SU-DHL-6 (cell line): Measurements from ENCODE around the gene KCNA2.

Experiments
- H2AFZ ChIP-seq: fragments of 200-600 bp; sonication (generic); 2 replicates; pipeline ENCODE4 v1.6.1; 2014; ENCODE audit warnings: low read depth, mild to moderate bottlenecking, moderate library complexity, mixed read lengths, antibody characterized with exemption, low read length; ENCODE audit not compliant: severe bottlenecking
- H3F3A ChIP-seq: fragments of 200-600 bp; shearing (Covaris generic); 2 replicates; pipeline ENCODE4 v1.6.0; 2016; ENCODE audit warnings: antibody characterized with exemption, mild to moderate bottlenecking; ENCODE audit not compliant: insufficient read depth
- H3K27ac ChIP-seq: fragments of 200-600 bp; sonication (generic); 2 replicates; pipeline ENCODE4 v1.5.1; 2016; ENCODE audit warnings: low read depth, mild to moderate bottlenecking, low read length, moderate library complexity, mixed read lengths
- H3K27me3 ChIP-seq: fragments of 200-600 bp; sonication (generic), shearing (Covaris generic); 2 replicates; pipeline ENCODE4 v1.6.0; 2014; ENCODE audit warnings: mild to moderate bottlenecking, low read length
- H3K36me3 ChIP-seq: fragments of 200-600 bp; sonication (generic); 2 replicates; pipeline ENCODE4 v1.6.1; 2014; ENCODE audit warnings: mild to moderate bottlenecking, low read length, mixed read lengths
- H3K4me2 ChIP-seq: fragments of 300-600, 200-600 bp; shearing (Covaris generic), sonication (generic); 2 replicates; pipeline ENCODE4 v1.6.0; 2014; ENCODE audit warnings: low read length, low read depth, mild to moderate bottlenecking; ENCODE audit not compliant: poor library complexity, severe bottlenecking
- H3K4me3 ChIP-seq: fragments of 200-600 bp; sonication (generic); 2 replicates; pipeline ENCODE4 v1.5.1; 2014; ENCODE audit warnings: antibody characterized with exemption, low read length, mild to moderate bottlenecking, mixed read lengths; ENCODE audit not compliant: insufficient read depth, poor library complexity, severe bottlenecking
- H3K79me2 ChIP-seq: fragments of 200-600 bp; sonication (generic); 2 replicates; pipeline ENCODE4 v1.6.1; 2014; ENCODE audit warnings: mild to moderate bottlenecking, low read length, moderate library complexity; ENCODE audit not compliant: insufficient read depth
- H3K9ac ChIP-seq: fragments of 200-600 bp; sonication (generic); 2 replicates; pipeline ENCODE4 v1.7.0; 2014; ENCODE audit warnings: mild to moderate bottlenecking, low read length
- H3K9me2 ChIP-seq: fragments of 200-600 bp; sonication (generic); replicated peaks from 2 replicates; pipeline ENCODE4 v1.6.1; 2014; ENCODE audit warnings: low read length; ENCODE audit not compliant: insufficient read depth
- H3K9me3 ChIP-seq: fragments of 200-600 bp; sonication (generic); 2 replicates; pipeline ENCODE4 v1.6.1; 2014; ENCODE audit warnings: low read length, mixed read lengths; ENCODE audit not compliant: insufficient read depth
- H4K20me1 ChIP-seq: fragments of 200-600 bp; sonication (generic); 2 replicates; pipeline ENCODE4 v1.6.1; 2014; ENCODE audit warnings: low read depth, mild to moderate bottlenecking, antibody characterized with exemption, low read length, moderate library complexity, mixed read lengths
- CTCF ChIP-seq: fragments of 200-600 bp; sonication (generic); IDR thresholded peaks from one replicate; pipeline ENCODE4 v1.5.1; 2017; ENCODE audit warnings: antibody characterized with exemption, mild to moderate bottlenecking, low read length, moderate library complexity; ENCODE audit not compliant: insufficient read depth, poor library complexity, severe bottlenecking
- EZH2phosphoT487 ChIP-seq: fragments of 200-600 bp; sonication (generic), shearing (Covaris generic); conservative IDR thresholded peaks from 2 replicates; pipeline ENCODE4 v1.6.1; 2018; ENCODE audit warnings: mild to moderate bottlenecking, antibody characterized with exemption, low read length, moderate library complexity, mixed read lengths

Gene KCNA2

GRCh38 chr1:110565565-110565964 is 40.6 kb downstream of the KCNA2 start:
- Histone ChIP-seq H3K27me3 (no peaks in the 10 kb centered on the region), H3K36me3 (no peaks in the 10 kb centered on the region), H3K79me2 (no peaks in the 10 kb centered on the region), H3K4me3 (no peak overlapping the region), H4K20me1 (no peaks in the 10 kb centered on the region), H2AFZ (no peak overlapping the region), H3K9me3 (no peaks in the 10 kb centered on the region), H3F3A (no peaks in the 10 kb centered on the region), H3K9me2 (no peaks in the 10 kb centered on the region), H3K4me2 (no peak overlapping the region), H3K27ac (no peak overlapping the region), H3K9ac (no peak overlapping the region)
- TF ChIP-seq CTCF (no peak), EZH2phosphoT487 (no peak)

- H3K4me2 ChIP-seq, result no peak overlapping the region
- H3K27ac ChIP-seq, result no peak overlapping the region
- H2AFZ ChIP-seq, result no peak overlapping the region
- no peaks in the 10 kb centered on the region for H3K36me3 ChIP-seq
- TF ChIP-seq EZH2phosphoT487 (no peak), CTCF (no peak)
- no peaks in the 10 kb centered on the region for H3K9me3 ChIP-seq
- H4K20me1 ChIP-seq, result no peaks in the 10 kb centered on the region
- no peaks in the 10 kb centered on the region for H3K79me2 ChIP-seq
- H3K9me2 ChIP-seq, result no peaks in the 10 kb centered on the region
- no peak overlapping the region for H3K9ac ChIP-seq
- no peaks in the 10 kb centered on the region for H3F3A ChIP-seq
- H3K27me3 ChIP-seq, result no peaks in the 10 kb centered on the region
- no peak overlapping the region for H3K4me3 ChIP-seq
Observed at GRCh38 chr1:110563089-110563488, 43.1 kb downstream of the KCNA2 start.

- Histone ChIP-seq H3K9me3 (no peaks in the 10 kb centered on the region), H3K4me3 (no peak overlapping the region), H3K9me2 (no peaks in the 10 kb centered on the region), H3K4me2 (no peak overlapping the region), H3F3A (no peaks in the 10 kb centered on the region), H2AFZ (no peak overlapping the region), H3K79me2 (no peaks in the 10 kb centered on the region), H4K20me1 (no peaks in the 10 kb centered on the region), H3K36me3 (no peaks in the 10 kb centered on the region), H3K27ac (no peak overlapping the region), H3K9ac (no peak overlapping the region), H3K27me3 (no peaks in the 10 kb centered on the region)
- TF ChIP-seq CTCF (no peak), EZH2phosphoT487 (no peak)
Observed at GRCh38 chr1:110561596-110561995, 44.6 kb downstream of the KCNA2 start.

- no peaks in the 10 kb centered on the region for H3K27me3 ChIP-seq
- no peaks in the 10 kb centered on the region for H3F3A ChIP-seq
- H3K9me3 ChIP-seq, result no peaks in the 10 kb centered on the region
- no peaks in the 10 kb centered on the region for H3K36me3 ChIP-seq
- H3K9me2 ChIP-seq, result no peaks in the 10 kb centered on the region
- H3K27ac ChIP-seq, result no peak overlapping the region
- no peak overlapping the region for H3K4me2 ChIP-seq
- TF ChIP-seq CTCF, result no peak
- no peak for TF ChIP-seq EZH2phosphoT487
- H2AFZ ChIP-seq, result no peak overlapping the region
- H3K9ac ChIP-seq, result no peak overlapping the region
- no peaks in the 10 kb centered on the region for H3K79me2 ChIP-seq
- no peaks in the 10 kb centered on the region for H4K20me1 ChIP-seq
- no peak overlapping the region for H3K4me3 ChIP-seq
Observed at GRCh38 chr1:110559157-110559556, 47.0 kb downstream of the KCNA2 start.
